DLD1 (cell line): Measurements from ENCODE around the gene CCL8.

Source experiments
- in situ Hi-C: cut with HindIII; loops from 2 replicates; pipeline ENCODE4 v1.10.0; 2017; ENCODE audit warnings: low sequenced_read_pairs

CCL8 gene

DNA sequence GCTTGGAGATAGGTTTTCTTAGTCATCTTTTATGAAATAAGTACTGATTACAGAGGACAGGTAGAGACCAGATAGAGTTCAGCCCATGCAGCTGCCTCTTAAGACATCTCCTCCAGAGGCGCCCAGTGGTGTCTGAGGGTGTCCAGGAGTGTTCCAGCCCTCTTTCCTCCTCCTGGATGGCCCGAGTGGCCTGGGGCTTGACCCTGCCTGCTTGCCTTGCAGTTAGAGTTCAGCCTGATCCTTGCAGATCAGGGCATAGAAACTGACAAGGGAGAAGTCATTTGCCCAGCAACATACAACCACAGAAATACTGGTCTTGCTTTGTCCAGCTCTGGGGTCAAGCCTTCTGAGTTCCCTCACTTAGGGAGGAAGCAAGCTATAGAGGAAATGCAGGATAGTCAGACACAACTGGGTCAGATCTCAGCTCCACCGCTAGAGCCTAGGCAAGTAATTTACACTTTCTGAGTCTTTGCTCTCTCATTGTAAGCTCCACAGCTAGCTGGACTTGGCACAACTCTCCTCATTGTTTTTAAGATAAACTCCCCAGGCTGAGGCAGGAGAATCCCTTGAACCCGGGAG lies 47.4 kb downstream of the CCL8 start:
- in situ Hi-C loops, result no loop called here

DNA sequence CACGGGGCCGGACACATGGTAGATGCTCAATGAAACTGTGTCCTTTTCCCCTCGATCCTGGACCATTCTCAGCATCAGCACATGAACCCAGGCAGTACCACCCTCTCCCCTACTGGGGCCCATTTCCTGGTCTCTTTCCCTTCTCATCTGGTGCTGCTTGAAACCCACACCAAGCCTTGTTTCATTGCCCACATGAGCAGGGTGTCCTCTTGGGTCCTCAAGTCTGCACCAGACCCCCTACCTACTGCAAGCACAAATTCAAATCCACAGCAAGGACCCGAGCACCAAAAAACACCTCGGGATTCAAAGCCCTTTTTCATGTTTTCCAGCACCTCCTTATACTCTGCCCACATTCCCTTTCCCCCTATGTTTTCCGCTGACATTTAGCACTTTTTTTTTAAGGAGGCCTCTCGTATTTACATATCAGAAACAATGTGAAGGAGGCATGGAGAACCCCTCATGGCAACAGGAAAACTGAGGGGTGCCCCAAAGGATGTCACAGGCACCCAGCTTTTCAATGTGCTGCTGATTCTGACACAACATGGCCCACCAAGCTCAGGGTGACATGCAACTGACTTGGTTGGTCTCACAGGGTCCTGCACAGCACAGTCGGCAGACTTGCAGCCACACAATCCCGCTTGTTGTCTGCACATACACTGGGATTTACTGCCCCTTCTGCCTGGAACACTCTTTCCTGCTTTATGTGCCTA lies 48.4 kb downstream of the CCL8 start:
- in situ Hi-C loops, result no loop called here

DNA sequence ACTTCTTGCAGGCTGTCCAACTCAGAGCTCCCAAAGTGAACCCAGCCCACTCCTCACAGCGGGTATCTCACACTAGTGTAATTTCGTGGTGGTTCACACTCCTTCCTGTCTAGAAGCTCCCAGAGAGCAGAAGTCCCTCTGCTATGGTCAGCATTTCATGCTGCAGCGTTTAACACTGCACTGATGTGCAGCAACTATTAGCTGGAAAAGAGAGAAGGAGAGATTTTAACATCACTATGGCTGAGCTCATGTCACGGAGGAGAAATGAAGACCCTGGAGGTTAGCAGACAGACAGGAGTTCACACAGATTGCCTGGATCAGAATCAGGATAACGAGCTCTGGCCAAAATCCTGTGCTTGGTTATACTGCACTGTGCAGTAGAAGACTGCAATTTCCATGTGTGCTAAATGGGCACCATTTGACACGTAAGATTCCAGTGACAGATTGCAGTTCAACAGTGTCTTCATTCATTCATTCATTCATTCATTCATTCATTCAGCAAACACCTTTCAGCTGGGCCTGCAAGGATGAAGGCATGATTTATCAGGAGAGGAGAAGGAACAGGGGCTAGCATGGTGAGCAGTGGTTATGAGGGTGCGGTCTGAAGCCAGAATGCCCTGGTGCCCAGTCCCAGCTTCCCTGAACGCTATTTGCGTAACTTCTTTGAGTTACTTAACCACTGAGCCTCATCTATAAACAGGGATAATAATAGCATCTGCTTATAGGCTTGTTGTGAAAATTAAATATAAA lies 49.1 kb downstream of the CCL8 start:
- in situ Hi-C loops, result no loop called here

DNA sequence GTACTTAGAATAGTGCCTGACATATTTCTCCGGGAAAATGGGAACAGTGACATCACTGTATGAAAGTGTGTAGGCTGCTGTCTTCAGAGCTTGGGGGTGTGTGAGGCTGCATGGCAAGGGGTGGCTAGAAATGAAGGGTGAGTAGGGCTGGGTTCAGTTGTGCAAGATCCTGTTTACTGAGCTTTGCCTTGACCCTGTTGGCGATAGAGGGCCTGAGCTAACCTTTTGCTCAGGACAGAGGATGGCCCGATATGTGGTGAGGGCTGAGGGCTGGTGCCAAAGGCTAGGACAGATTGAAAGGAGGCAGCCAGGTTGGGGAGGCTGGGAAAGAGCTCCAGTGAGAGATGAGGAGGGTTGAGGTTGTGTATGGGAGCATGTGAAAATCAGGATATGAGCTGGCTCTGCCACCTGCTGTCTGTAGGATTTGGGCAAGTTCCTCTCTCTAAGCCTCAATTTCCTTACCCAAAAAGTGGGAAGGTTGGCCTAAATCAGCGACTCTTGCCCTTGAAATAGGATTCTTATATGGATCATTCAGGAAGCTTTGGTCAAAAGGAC lies 49.8 kb downstream of the CCL8 start:
- in situ Hi-C loops, result no loop called here

DNA sequence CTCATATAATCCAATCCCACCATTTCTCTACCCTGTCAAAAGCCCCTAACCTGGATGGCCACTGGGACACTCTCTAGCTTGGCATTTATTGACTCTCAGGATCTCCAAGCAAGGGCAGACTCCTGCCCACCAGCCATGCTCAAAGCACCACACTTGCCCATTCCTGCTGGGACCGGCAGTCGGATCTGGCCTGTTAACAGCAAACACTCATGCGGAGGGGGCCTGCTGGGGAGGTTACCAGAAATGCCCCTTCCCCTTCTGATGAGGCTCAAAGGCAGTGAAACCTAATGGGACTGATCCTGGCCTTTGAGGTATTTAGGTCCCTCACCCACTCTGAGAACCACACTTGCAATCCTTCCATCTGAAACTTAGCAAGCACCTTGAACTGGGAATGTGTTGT lies 50.3 kb downstream of the CCL8 start:
- in situ Hi-C loops, result no loop called here

DNA sequence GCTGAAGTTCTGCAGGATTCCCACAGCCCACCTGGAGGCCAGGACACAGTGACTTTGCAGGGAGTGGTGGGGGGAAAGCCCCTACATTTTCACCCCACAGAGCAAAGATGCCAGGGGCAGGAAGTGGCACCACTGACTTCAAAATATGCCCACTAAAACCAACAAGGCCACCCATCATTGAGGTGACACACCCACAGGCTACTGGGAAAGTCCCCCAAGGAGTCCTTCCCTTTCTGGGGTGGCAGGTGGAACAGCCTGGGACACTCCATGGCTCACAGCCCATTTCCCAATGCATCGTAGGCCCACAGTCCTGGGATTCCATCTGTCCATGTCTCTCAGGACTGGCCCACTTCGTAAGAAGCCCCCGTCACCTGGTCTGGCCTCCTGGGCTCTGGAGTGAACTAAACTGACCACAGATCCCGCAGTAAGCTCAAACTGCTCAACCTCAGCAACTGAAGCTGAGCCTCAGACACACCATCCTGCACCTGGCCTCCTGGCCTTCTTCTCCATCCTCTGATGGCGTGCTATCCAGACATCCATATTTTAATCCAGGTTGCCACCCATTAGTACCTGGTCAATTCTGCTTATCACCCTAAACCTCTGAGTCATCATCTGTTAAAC lies 51.3 kb downstream of the CCL8 start:
- in situ Hi-C loops, result no loop called here

DNA sequence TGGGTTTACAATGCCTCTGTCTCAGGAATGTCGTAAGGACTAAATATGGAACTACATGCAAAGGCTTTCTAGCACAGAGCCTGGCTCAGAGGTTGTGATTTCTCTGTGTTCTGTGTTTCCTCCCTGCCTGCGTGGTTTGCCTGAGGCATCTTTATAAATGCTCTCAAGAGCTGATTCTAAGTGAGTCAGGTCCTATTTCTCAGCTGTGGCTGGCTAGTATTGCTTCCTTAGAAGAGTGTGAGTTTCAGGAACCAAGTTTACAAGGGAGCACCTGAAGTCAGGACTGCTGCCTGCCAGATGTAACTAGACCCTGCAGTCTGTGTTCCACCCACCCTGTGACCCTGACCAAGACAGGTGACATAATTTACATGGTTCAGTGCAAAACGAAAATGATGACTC lies 51.8 kb downstream of the CCL8 start:
- in situ Hi-C loops, result no loop called here
